H1 (cell line): ENCODE measurements around the gene VEGFC. TPM values are rescaled to one million over a fixed set of nuclear protein-coding genes. Genes with fewer than 3 reads are reported as not detected.

Experiments
- ASH2L ChIP-seq: fragments of 200-600, 300-600 bp; sonication (generic); IDR thresholded peaks from one replicate; pipeline ENCODE4 v1.7.1; 2017; ENCODE audit warnings: low read length
- EGR1 ChIP-seq: IDR thresholded peaks from 2 replicates; pipeline ENCODE4 v1.6.1; 2011; ENCODE audit warnings: low read depth, low read length, borderline replicate concordance
- polyA plus RNA-seq, 7 experiments: library from polyadenylated mRNA; depleted of rRNA in 3 of 7; stranded (reverse) in 5 of 7; unstranded in 2 of 7; fragments of >200 nt in 5 of 7; fragments of 200-250 nt in 2 of 7; gene quantifications; 1 replicate in 5 of 7; 2 replicates in 1 of 7; 4 replicates in 1 of 7; pipeline versions ENCODE4 v1.2.1 to v1.2.3, GENCODE V29; 2011 to 2013; ENCODE audit warnings: missing spikeins in 2 of 7, mixed read lengths in 2 of 7
- total RNA-seq: library from RNA; stranded (reverse); fragmentation: NEBNext Ultra II Directional; extraction: Animal tissue kit (Norgen Biotek cat#: 25700); gene quantifications from 2 replicates; pipeline ENCODE4 v1.2.1, GENCODE V29; 2021
- TF ChIP-seq, protein P1 (sequence below), 3 experiments: IDR thresholded peaks; 1 replicate in 2 of 3; 2 replicates in 1 of 3; pipeline versions ENCODE4 v1.5.1 to v1.6.1; 2011; ENCODE audit warnings: low read length in 3 of 3, mild to moderate bottlenecking in 3 of 3, inconsistent platforms in 2 of 3, low read depth in 1 of 3, moderate library complexity in 1 of 3; ENCODE audit not compliant: insufficient read depth in 1 of 3; ENCODE audit errors: control extremely low read depth in 1 of 3

VEGFC gene
- total and polyA plus RNA-seq, 2 of the 8 experiments (the other 6 are each of a cell fraction or from before 2014, with no cell fraction given): 0.53 to 1.4 TPM

DNA sequence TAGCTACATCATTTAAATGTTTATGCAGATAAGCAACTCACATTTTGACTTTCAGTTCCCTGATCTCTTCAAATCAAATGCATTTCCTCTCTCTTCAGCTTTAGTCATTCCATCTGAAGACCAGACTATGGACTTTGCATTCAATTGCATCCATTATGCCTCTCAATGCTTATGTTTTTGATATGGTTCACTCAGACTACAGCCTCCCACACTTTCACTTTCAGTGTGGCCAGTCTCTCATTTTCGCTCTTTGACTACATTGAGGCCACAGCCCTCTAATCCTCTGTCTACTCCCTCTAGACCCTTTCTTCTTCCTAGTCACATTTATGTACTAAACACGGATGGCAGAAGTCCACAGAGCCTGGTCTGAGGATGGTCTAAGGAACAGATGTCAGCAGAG, 24.5 kb upstream of the VEGFC start (continued):
- no peak for TF ChIP-seq EGR1
- TF ChIP-seq, protein P1, sequence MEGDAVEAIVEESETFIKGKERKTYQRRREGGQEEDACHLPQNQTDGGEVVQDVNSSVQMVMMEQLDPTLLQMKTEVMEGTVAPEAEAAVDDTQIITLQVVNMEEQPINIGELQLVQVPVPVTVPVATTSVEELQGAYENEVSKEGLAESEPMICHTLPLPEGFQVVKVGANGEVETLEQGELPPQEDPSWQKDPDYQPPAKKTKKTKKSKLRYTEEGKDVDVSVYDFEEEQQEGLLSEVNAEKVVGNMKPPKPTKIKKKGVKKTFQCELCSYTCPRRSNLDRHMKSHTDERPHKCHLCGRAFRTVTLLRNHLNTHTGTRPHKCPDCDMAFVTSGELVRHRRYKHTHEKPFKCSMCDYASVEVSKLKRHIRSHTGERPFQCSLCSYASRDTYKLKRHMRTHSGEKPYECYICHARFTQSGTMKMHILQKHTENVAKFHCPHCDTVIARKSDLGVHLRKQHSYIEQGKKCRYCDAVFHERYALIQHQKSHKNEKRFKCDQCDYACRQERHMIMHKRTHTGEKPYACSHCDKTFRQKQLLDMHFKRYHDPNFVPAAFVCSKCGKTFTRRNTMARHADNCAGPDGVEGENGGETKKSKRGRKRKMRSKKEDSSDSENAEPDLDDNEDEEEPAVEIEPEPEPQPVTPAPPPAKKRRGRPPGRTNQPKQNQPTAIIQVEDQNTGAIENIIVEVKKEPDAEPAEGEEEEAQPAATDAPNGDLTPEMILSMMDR (IDR thresholded peaks at IDR 0.05; ENCODE audit: control extremely low read depth in 1 of 3, insufficient read depth in 1 of 3, low read depth in 1 of 3, low read length in 3 of 3): no peak
- TF ChIP-seq ASH2L: no peak
